HFF-Myc (cell line): ENCODE data around the gene CACNA2D4.

ENCODE experiments used
- DNase-seq: peaks from one replicate; pipeline ENCODE4 v3.0.0-alpha.2; 2011; ENCODE audit warnings: low read depth; ENCODE audit errors: extremely low read depth
- H3K4me3 ChIP-seq: replicated peaks from 2 replicates; pipeline ENCODE4 v1.5.1; 2011; ENCODE audit warnings: low read depth, mild to moderate bottlenecking, control low read depth, low read length
- CTCF ChIP-seq: IDR thresholded peaks from 2 replicates; pipeline ENCODE4 v1.5.1; 2012; ENCODE audit warnings: mild to moderate bottlenecking, low read depth, low read length, control low read depth; ENCODE audit errors: missing control alignments

The CACNA2D4 gene

DNA sequence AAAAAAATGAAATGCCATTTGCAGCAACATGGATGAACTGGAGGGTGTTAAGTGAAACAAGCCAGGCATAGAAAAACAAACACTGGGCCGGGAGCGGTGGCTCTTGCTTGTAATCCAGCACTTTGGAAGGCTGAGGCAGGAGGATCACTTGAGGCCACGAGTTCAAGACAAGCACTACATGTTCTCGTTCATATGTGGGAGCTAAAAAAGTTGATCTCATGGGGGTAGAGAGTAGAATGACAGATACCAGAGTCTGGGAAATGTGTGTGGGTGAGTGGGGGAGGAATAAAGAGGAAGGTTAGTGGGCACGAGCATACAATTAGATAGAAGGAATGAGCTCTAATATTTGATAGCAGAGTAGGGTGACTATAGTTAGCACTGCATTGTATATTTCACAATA, 21.5 kb downstream of the CACNA2D4 start:
- no peak for DNase-seq
- TF ChIP-seq CTCF = no peak
- no peak overlapping the region for H3K4me3 ChIP-seq

DNA sequence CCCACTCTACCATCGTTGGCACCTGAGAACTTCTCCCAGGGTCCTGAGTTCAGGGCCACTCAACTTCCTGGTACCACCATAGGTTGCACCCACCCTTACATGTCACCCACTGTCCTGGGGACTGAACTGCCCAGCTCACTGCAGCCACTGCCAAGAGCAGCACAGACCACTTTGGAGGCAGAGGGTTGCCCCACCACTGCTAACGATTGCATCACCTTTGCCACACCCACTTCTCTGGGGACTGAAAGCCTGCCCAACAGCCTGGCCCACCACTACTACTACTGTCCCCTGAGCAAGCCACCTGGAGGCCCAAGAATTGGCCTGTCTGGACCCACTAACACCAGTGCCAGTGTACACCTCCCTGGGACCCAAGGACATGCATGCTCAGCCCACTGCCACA, 27.6 kb downstream of the CACNA2D4 start:
- no peak for DNase-seq
- H3K4me3 ChIP-seq = no peak overlapping the region
- no peak for TF ChIP-seq CTCF

- no peak for TF ChIP-seq CTCF
- H3K4me3 ChIP-seq = no peak overlapping the region
- no peak for DNase-seq
Measured at GRCh38 chr12:1890119-1890703, 28.2 kb downstream of the CACNA2D4 start.

- DNase-seq = no peak
- no peak for TF ChIP-seq CTCF
Measured at GRCh38 chr12:1888923-1889322, 29.5 kb downstream of the CACNA2D4 start.

GRCh38 chr12:1886396-1887008, 31.9 kb downstream of the CACNA2D4 start:
- TF ChIP-seq CTCF = no peak
- no peak for DNase-seq
- H3K4me3 ChIP-seq = no peak overlapping the region

More at GRCh38 chr12:1888923-1889322, 29.5 kb downstream of the CACNA2D4 start:
- H3K4me3 ChIP-seq = no peak overlapping the region

- H3K4me3 ChIP-seq = no peak overlapping the region
- no peak for TF ChIP-seq CTCF
- DNase-seq = no peak
Measured at GRCh38 chr12:1885599-1886245, 32.7 kb downstream of the CACNA2D4 start.
